ENCODE results near the gene TMEM245.

Gene TMEM245

GRCh38 chr9:109113892-109114609 is 5.7 kb downstream of the TMEM245 start:
- DNase-seq (ENCODE audit: extremely low read depth, insufficient read length) = no peak
- Histone ChIP-seq H3K36me3 (ENCODE audit: control insufficient read depth, insufficient read depth, low read length) (no peaks in the 10 kb centered on the region), H3K4me3 (replicated peaks; ENCODE audit: low read depth, low read length) (no peak overlapping the region), H3K27me3 (replicated peaks; ENCODE audit: control insufficient read depth, insufficient read depth, low read length) (no peaks in the 10 kb centered on the region)
- TF ChIP-seq, protein P1, sequence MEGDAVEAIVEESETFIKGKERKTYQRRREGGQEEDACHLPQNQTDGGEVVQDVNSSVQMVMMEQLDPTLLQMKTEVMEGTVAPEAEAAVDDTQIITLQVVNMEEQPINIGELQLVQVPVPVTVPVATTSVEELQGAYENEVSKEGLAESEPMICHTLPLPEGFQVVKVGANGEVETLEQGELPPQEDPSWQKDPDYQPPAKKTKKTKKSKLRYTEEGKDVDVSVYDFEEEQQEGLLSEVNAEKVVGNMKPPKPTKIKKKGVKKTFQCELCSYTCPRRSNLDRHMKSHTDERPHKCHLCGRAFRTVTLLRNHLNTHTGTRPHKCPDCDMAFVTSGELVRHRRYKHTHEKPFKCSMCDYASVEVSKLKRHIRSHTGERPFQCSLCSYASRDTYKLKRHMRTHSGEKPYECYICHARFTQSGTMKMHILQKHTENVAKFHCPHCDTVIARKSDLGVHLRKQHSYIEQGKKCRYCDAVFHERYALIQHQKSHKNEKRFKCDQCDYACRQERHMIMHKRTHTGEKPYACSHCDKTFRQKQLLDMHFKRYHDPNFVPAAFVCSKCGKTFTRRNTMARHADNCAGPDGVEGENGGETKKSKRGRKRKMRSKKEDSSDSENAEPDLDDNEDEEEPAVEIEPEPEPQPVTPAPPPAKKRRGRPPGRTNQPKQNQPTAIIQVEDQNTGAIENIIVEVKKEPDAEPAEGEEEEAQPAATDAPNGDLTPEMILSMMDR (IDR thresholded peaks at IDR 0.05; ENCODE audit: insufficient read depth, low read length, poor library complexity, severe bottlenecking) = no peak

DNA sequence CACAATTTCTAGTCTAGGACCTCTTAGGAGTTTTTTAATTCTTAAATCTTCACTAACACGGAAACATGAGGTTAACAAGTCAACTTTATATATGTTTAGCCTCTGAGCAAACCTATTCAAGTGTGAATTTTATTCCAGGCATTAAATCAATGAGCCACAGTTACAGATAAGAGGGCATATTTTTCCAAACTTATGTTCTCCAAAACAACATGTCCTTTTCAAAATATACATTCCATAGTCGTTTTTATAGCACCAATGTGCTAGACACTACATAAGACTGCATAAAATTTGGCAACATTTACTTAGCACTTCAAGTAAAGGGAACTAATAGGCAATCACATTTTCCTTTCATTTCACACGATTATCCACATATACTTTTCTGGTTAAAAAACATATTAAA is 6.5 kb downstream of the TMEM245 start:
- DNase-seq (ENCODE audit: extremely low read depth, insufficient read length) = no peak
- TF ChIP-seq, protein P1 (IDR thresholded peaks at IDR 0.05; ENCODE audit: insufficient read depth, low read length, poor library complexity, severe bottlenecking) = no peak
- H3K36me3 ChIP-seq (ENCODE audit: control insufficient read depth, insufficient read depth, low read length) = no peaks in the 10 kb centered on the region
- H3K4me3 ChIP-seq (replicated peaks; ENCODE audit: low read depth, low read length) = no peak overlapping the region
- H3K27me3 ChIP-seq (replicated peaks; ENCODE audit: control insufficient read depth, insufficient read depth, low read length) = no peaks in the 10 kb centered on the region

- TF ChIP-seq, protein P1 (IDR thresholded peaks at IDR 0.05; ENCODE audit: insufficient read depth, low read length, poor library complexity, severe bottlenecking) = no peak
- Histone ChIP-seq H3K4me3 (replicated peaks; ENCODE audit: low read depth, low read length) (no peak overlapping the region), H3K27me3 (replicated peaks; ENCODE audit: control insufficient read depth, insufficient read depth, low read length) (no peaks in the 10 kb centered on the region), H3K36me3 (ENCODE audit: control insufficient read depth, insufficient read depth, low read length) (no peaks in the 10 kb centered on the region; the same call in 1 of the 2 replicates)
- DNase-seq (ENCODE audit: extremely low read depth, insufficient read length) = peak; percentile 25
These were observed 9.3 kb downstream of the TMEM245 start for GRCh38 chr9:109110329-109111021.

GRCh38 chr9:109109967-109110328 is 9.8 kb downstream of the TMEM245 start:
- no peaks in the 10 kb centered on the region for H3K27me3 ChIP-seq (replicated peaks; ENCODE audit: control insufficient read depth, insufficient read depth, low read length)
- no peaks in the 10 kb centered on the region; the same call in 1 of the 2 replicates for H3K36me3 ChIP-seq (ENCODE audit: control insufficient read depth, insufficient read depth, low read length)
- H3K4me3 ChIP-seq (replicated peaks; ENCODE audit: low read depth, low read length) = no peak overlapping the region
- TF ChIP-seq, protein P1 (IDR thresholded peaks at IDR 0.05; ENCODE audit: insufficient read depth, low read length, poor library complexity, severe bottlenecking) = no peak
- DNase-seq (ENCODE audit: extremely low read depth, insufficient read length) = no peak

- H3K4me3 ChIP-seq (replicated peaks; ENCODE audit: low read depth, low read length) = no peak overlapping the region
- no peaks in the 10 kb centered on the region; the same call in none of the 2 replicates for H3K36me3 ChIP-seq (ENCODE audit: control insufficient read depth, insufficient read depth, low read length)
- TF ChIP-seq, protein P1 (IDR thresholded peaks at IDR 0.05; ENCODE audit: insufficient read depth, low read length, poor library complexity, severe bottlenecking) = no peak
- H3K27me3 ChIP-seq (replicated peaks; ENCODE audit: control insufficient read depth, insufficient read depth, low read length) = no peaks in the 10 kb centered on the region
- DNase-seq (ENCODE audit: extremely low read depth, insufficient read length) = no peak
These were observed 11.4 kb downstream of the TMEM245 start for GRCh38 chr9:109108318-109108717.
